Peyer's patch (tissue), 4 donors: ENCODE measurements around the gene KRTAP12-2.
"Not testable (repeated sequence)": the region's sequence is repeated elsewhere in the genome, so short reads cannot be mapped to it uniquely, and the experiment has no call there.

Source experiments
- CTCF ChIP-seq, 6 experiments: fragments of 450-650 bp in 4 of 6; fragments of 200-600 bp in 2 of 6; sonication (generic) in 1 of 6; IDR thresholded peaks; one replicate each; pipeline ENCODE4 v1.5.1; 2017 to 2019; ENCODE audit warnings: antibody characterized with exemption in 6 of 6, mild to moderate bottlenecking in 3 of 6, moderate library complexity in 1 of 6
- POLR2A ChIP-seq, 2 donors: fragments of 450-650 bp; IDR thresholded peaks; one replicate each; pipeline ENCODE4 v1.5.1; 2017; ENCODE audit warnings: antibody characterized with exemption in 2 of 2, mild to moderate bottlenecking in 2 of 2, moderate library complexity in 2 of 2

- TF ChIP-seq CTCF, POLR2A (IDR thresholded peaks at IDR 0.05): not testable (repeated sequence)
Observed at GRCh38 chr21:44689740-44690139, 23.0 kb upstream of the KRTAP12-2 start.
